Raji (cell line): ENCODE data around the gene HOXB7.

Experiments used
- POLR2A ChIP-seq: IDR thresholded peaks from 2 replicates; pipeline ENCODE4 v1.6.1; 2011; ENCODE audit warnings: low read depth, low read length, control low read depth; ENCODE audit not compliant: insufficient read depth

The HOXB7 gene

GRCh38 chr17:48567209-48567608 is 43.6 kb downstream of the HOXB7 start:
- TF ChIP-seq POLR2A: no peak

DNA sequence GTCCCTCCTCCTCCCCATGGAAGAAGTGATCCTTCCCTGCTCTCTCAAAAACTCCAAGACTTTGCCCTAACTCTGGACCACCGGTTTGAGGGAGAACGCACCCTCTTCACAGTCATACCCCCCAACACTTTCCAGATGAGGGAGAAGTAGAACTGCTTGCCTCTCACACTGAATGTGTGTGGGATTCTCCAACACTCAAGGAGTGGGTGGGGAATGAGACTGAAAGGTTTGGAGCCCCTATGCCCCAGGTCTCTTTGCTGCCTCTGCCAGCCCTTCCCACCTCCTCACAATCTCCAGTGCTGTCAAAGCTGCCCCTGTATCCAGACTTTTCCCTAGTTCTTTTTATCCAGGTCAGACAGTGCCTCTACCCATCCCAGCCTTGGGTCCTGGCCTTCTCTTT is 44.1 kb downstream of the HOXB7 start:
- TF ChIP-seq POLR2A: no peak

DNA sequence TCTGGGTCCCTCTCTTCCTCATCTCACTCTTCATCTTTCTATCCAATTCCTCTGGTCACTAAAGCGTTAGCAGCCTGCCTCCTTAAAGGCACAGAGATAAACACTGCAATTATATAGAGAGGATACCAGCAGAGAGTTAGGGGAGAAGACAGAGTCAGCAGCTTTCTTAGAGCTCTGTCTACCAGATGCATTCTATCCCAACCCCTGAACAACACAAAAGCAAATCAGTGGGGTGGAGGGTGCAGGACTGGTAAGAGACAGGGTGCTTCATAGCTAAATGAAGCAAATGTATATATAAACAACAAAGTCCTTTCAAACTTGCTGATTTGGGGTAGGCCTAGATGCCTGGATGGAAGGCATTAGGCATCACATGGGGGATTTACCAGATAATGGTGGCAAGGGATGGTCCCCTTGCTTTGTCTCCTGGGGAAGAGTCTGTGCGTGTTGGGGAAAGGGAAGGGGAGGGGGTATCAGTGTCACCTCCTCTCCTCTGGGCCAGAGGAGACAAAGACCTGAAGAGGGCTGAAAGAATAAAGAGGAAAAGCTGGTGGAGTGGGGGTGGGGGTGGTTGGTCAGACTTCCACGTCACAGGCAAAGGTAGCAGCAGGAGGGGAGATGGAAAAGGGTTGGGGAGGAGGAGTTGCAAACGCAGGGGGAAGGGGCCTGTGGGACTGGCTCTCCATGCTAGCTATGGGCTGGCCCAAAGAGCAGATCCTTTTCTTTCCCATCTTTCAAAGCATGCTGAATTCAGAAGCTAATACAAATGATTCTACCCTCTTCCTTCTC is 44.7 kb downstream of the HOXB7 start:
- no peak for TF ChIP-seq POLR2A

DNA sequence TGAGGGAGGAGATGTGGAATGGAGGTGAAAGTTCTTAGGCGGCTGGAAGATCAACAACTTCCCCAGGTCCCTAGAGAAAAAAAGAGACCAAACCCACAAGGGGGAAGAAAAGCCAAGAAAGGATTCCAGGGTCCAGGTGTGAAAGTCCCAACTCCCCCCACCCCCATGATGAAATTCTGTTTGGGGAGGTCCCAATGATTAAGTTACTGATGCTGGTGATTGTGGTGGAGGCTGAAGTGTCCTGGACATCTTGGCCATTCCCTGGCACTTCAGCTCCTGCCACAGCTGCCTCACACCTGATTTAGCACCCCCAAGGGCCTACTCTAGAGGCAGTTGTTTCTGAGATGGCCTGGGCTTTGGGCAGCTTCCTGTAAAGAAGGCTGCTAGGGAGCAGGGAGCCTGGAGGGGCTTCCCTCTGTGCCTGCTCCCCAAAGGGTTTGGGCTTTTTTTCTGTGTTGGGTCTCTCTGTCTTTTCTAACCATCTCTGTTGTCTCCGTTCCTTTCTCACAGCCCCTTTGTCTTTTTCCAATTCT is 45.7 kb downstream of the HOXB7 start:
- TF ChIP-seq POLR2A: no peak

- no peak for TF ChIP-seq POLR2A
These were observed 46.4 kb downstream of the HOXB7 start for GRCh38 chr17:48564188-48565021.

- TF ChIP-seq POLR2A: no peak
These were observed 47.0 kb downstream of the HOXB7 start for GRCh38 chr17:48563867-48564187.

- no peak for TF ChIP-seq POLR2A
These were observed 47.4 kb downstream of the HOXB7 start for GRCh38 chr17:48563385-48563838.

DNA sequence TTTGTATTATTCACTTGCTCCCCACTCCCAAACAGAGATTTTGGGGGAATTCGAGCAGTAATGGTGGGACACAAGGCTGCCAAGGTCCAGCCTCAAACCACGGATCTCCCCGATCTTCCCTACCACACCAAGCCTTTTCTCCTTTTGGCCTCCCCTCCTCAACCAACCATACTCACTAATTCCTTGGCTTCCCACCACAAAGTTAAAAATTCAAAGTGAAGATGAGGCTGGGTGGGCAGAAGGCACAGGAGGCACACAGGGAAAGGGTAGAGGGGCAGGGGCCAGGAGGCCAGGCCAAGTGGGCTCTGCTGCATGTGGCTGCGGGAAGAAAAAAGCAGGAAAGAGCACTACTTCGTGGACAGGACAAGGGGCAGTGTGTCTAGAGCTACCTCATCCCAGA is 47.9 kb downstream of the HOXB7 start:
- TF ChIP-seq POLR2A: no peak

GRCh38 chr17:48561884-48562810 is 48.7 kb downstream of the HOXB7 start:
- no peak for TF ChIP-seq POLR2A

GRCh38 chr17:48559840-48560817 is 50.7 kb downstream of the HOXB7 start:
- no peak for TF ChIP-seq POLR2A

DNA sequence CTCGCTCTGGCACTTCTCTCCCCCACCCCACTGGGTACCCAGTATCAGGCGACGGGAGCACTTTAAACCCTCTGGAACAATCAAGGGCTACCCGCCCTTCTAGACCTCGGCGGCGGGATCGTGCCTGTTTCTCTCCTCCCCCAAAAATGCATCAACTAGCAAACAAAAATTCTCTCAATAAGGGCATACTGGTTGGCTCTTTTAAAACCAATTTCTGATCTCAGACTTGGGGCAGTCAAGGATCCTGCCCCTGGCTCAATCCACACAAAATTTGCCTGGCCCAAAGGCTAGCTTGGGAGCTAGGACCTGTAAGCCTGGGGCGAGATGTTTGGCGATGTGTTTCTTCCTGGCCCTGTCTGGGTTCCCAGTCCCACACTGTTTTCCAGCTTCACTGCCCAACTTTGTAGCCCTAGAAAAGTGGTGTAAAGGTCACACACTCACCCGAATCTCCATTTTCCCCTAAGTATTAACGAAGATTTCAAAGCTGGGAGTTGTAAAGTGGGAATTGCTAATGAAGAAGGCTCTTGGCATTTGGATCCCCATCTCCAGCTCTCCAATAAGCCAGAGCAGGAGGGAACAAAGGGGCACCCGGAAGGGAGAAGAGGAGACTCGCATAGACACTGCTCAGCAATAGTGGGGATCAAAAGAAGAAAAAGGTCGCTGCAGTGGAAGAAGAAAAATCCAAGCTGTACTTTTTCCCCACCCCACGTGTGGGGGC is 51.5 kb downstream of the HOXB7 start:
- no peak for TF ChIP-seq POLR2A

GRCh38 chr17:48558831-48559121 is 52.0 kb downstream of the HOXB7 start:
- TF ChIP-seq POLR2A: no peak

DNA sequence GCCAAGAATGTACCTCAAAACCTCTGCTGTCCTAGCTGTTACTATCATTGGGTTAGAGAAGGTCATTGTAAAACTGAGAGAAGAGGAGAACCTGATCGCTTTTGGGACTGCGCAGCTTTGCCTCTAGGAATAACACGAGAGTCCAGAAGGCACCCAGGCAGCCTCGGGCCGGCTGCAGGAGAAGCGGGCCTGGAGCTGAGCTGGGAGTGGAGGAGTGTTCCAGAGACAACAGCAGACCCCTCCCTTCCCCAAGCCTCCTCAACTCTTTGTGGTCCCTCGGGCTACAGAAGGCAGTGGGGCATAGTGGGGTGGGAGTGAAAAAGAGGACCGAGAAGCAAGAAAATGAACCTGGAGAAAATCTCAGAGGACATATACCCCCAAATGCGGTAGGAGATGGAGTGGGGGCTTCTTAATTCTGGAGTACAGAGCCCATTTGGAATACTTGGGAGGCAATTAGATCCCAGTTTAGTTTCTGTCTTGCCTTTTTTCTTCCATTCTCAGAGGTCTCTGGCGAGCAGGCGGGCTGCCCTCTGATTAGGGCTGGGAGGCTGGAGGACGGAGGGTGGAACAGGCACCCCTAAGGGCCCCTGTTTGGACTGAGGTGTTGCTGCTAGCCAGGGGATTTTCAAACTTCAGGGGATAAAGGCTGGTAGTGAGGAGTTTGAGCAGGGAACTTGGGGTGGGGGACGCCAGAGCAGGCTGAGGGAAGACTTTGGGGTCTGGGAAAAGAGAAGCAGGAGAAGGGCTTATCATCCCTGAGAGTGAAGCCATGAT is 52.6 kb downstream of the HOXB7 start:
- TF ChIP-seq POLR2A: no peak
